Peyer's patch (tissue), 4 donors: ENCODE results near the gene PEAK1. TPM values are rescaled to one million over a fixed set of nuclear protein-coding genes. Genes with fewer than 3 reads are reported as not detected.
"Not testable (repeated sequence)": the region's sequence is repeated elsewhere in the genome, so short reads cannot be mapped to it uniquely, and the experiment has no call there.

ENCODE experiments used
- DNase-seq, 3 donors: peaks; one replicate each; pipeline ENCODE4 v3.0.0-alpha.2; 2017 to 2019
- H3K27ac ChIP-seq, 4 donors: fragments of 200-600 bp; sonication (generic); one replicate each; pipeline ENCODE4 v1.5.1; 2016 to 2019
- H3K27me3 ChIP-seq, 2 donors: fragments of 200-600 bp; sonication (generic); one replicate each; pipeline ENCODE4 v1.5.1; 2019
- H3K36me3 ChIP-seq, 3 donors: fragments of 200-600 bp; sonication (generic); one replicate each; pipeline ENCODE4 v1.5.1; 2016 to 2019
- H3K4me1 ChIP-seq, 4 donors: fragments of 200-600 bp; sonication (generic); one replicate each; pipeline ENCODE4 v1.5.1; 2016 to 2019
- H3K4me3 ChIP-seq, 4 donors: fragments of 200-600 bp; sonication (generic); 1 replicate in 3 of 4; 2 replicates in 1 of 4; pipeline ENCODE4 v1.5.1; 2016 to 2019; ENCODE audit warnings: mild to moderate bottlenecking in 1 of 4
- H3K9me3 ChIP-seq, 4 donors: fragments of 200-600 bp; sonication (generic); one replicate each; pipeline ENCODE4 v1.5.1; 2016 to 2019; ENCODE audit warnings: mild to moderate bottlenecking in 1 of 4
- CTCF ChIP-seq, 6 experiments: fragments of 450-650 bp in 4 of 6; fragments of 200-600 bp in 2 of 6; sonication (generic) in 1 of 6; IDR thresholded peaks; one replicate each; pipeline ENCODE4 v1.5.1; 2017 to 2019; ENCODE audit warnings: antibody characterized with exemption in 6 of 6, mild to moderate bottlenecking in 3 of 6, moderate library complexity in 1 of 6
- POLR2A ChIP-seq, 2 donors: fragments of 450-650 bp; IDR thresholded peaks; one replicate each; pipeline ENCODE4 v1.5.1; 2017; ENCODE audit warnings: antibody characterized with exemption in 2 of 2, mild to moderate bottlenecking in 2 of 2, moderate library complexity in 2 of 2
- total RNA-seq, 4 donors: library from RNA; depleted of rRNA; stranded (reverse); fragments of >200 nt; gene quantifications; one replicate each; pipeline ENCODE4 v1.1.0, GENCODE V29; 2016

Gene PEAK1
- total RNA-seq, 4 donors from 2014 or later, result 28.7 to 81.7 (median 52.4) TPM

- H3K9me3 ChIP-seq, result no peaks in the 10 kb centered on the region
- DNase-seq, result no peak
- H3K4me1 ChIP-seq, result peaks cover 0 to 4% (median 0%) of the 10 kb centered on the region in 4 donors
- no peaks in the 10 kb centered on the region for H3K27me3 ChIP-seq
- H3K4me3 ChIP-seq, result no peak overlapping the region
- TF ChIP-seq POLR2A (IDR thresholded peaks at IDR 0.05), result no peak
- TF ChIP-seq CTCF (IDR thresholded peaks at IDR 0.05), result no peak
- H3K36me3 ChIP-seq, result no peaks in the 10 kb centered on the region
- H3K27ac ChIP-seq, result no peak overlapping the region
Measured at GRCh38 chr15:77406846-77407245, 13.1 kb downstream of the PEAK1 start.

- not testable (repeated sequence) for DNase-seq, H3K4me1 ChIP-seq, H3K27me3 ChIP-seq, H3K27ac ChIP-seq, H3K36me3 ChIP-seq, H3K9me3 ChIP-seq, H3K4me3 ChIP-seq
Measured at GRCh38 chr15:77406173-77406759, 13.6 kb downstream of the PEAK1 start.

GRCh38 chr15:77402740-77403379 is 17.0 kb downstream of the PEAK1 start:
- no peak for DNase-seq

GRCh38 chr15:77400258-77400657 is 19.6 kb downstream of the PEAK1 start:
- Histone ChIP-seq H3K9me3 (peaks cover 0 to 12% (median 0%) of the 10 kb centered on the region in 4 donors), H3K27ac (no peak overlapping the region), H3K27me3 (no peaks in the 10 kb centered on the region), H3K4me1 (no peaks in the 10 kb centered on the region), H3K36me3 (no peaks in the 10 kb centered on the region), H3K4me3 (no peak overlapping the region)
- no peak for DNase-seq
- TF ChIP-seq POLR2A (IDR thresholded peaks at IDR 0.05) (no peak), CTCF (IDR thresholded peaks at IDR 0.05) (no peak)

More at GRCh38 chr15:77402740-77403379, 17.0 kb downstream of the PEAK1 start:
- no peaks in the 10 kb centered on the region for H3K27me3 ChIP-seq
- H3K4me3 ChIP-seq, result no peak overlapping the region
- H3K4me1 ChIP-seq, result no peaks in the 10 kb centered on the region
- TF ChIP-seq CTCF (IDR thresholded peaks at IDR 0.05) (no peak), POLR2A (IDR thresholded peaks at IDR 0.05) (no peak)
- no peak overlapping the region for H3K27ac ChIP-seq
- H3K36me3 ChIP-seq, result no peaks in the 10 kb centered on the region
- H3K9me3 ChIP-seq, result peaks cover 0 to 7% (median 0%) of the 10 kb centered on the region in 4 donors

GRCh38 chr15:77398927-77399326 is 21.0 kb downstream of the PEAK1 start:
- H3K36me3 ChIP-seq, result no peaks in the 10 kb centered on the region
- H3K27ac ChIP-seq, result no peak overlapping the region
- no peaks in the 10 kb centered on the region for H3K27me3 ChIP-seq
- peaks cover 0 to 17% (median 0%) of the 10 kb centered on the region in 4 donors for H3K9me3 ChIP-seq
- H3K4me1 ChIP-seq, result no peaks in the 10 kb centered on the region
- no peak for DNase-seq
- TF ChIP-seq CTCF (IDR thresholded peaks at IDR 0.05) (no peak), POLR2A (IDR thresholded peaks at IDR 0.05) (no peak)
- H3K4me3 ChIP-seq, result no peak overlapping the region

- H3K27me3 ChIP-seq, result no peaks in the 10 kb centered on the region
- H3K9me3 ChIP-seq, result peaks cover 0 to 17% (median 0%) of the 10 kb centered on the region in 4 donors
Measured at GRCh38 chr15:77396692-77397091, 23.2 kb downstream of the PEAK1 start.

More at GRCh38 chr15:77396692-77397091, 23.2 kb downstream of the PEAK1 start:
- DNase-seq, result no peak
- no peaks in the 10 kb centered on the region for H3K4me1 ChIP-seq
- H3K36me3 ChIP-seq, result no peaks in the 10 kb centered on the region
- H3K4me3 ChIP-seq, result no peak overlapping the region
- TF ChIP-seq CTCF (IDR thresholded peaks at IDR 0.05) (no peak), POLR2A (IDR thresholded peaks at IDR 0.05) (no peak)
- H3K27ac ChIP-seq, result no peak overlapping the region
